ENCODE data around the gene CDKAL1.

Gene CDKAL1

DNA sequence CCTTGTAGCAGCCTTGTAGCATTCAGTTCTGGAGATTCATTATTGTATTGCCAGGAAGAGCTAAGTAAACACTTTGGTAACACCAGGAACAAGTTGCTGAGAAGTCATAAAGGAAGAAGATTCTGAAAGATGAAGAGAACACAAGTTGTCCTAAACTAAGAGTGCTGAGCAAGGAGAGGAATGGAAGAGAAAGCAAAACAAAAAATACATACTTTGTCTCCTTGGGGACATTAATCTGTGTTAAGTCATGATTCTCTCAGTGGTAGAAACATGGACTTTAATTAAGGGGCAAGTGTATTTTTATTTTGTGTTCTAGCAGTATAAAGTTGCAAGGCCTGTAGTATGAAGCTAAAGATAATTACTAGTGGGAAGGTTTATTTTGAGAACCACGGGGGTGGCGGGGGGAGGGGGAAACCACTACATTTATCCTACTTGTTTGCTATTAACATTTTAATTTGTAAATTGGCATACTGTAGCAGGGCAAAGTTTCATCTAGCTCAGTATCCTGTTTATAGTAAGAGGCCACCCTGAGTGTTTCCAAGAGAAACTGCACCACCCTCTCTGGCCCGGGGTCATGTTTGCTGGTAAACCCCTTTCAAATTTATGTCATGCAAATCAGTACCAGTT, 463.0 kb downstream of the CDKAL1 start:
- no peak for DNase-seq

DNA sequence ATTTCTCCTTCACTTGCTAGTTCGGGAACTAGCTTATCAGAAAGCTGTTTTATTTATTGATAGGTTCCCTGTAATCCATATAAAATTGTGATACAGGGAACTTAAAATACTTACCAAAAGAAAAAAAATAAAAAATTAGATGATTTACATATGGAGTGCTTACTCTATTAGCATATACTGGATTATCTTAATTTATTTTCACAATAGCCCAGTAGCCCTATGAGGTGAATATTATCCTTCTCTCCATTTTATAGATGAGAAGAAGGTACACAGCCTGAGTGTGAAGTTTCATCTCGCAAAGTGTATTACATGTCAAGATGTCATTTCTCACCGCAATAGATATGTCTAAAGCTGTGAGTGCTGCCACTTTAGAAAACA, 463.5 kb downstream of the CDKAL1 start:
- DNase-seq: no peak

DNA sequence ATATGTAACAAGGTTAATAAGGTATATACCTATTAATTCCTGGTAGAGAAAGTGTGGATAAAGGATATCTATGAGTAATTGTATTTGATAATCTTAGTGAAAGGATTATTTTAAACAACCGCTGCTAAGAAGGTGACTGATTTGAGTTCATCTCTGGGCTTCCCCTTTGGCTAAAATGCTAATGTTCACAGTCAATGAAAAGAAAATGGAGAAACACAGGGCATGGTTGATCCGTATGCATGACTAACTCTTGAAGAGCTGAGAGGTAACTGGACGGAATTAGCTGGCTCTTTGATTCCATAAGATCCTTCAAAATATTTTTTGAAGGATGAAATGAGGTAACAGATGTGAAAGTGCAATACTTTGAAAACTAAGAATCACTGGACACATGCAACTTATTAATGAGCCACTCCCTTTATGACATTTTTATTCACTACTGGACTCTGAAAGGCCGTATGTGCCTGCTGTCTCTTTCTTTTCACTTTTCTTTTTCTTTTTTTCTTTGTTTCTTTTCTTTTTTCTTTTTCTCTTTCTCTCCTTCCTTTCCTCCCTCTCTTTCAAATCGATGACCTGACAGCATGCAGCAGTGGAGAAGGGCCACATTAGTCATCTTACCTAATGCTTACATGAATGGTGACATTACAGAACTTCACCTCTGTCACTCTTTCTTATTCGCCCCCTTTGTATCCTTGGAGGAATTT, 464.6 kb downstream of the CDKAL1 start:
- no peak for DNase-seq

- no peak for DNase-seq
Measured at GRCh38 chr6:21000331-21000801, 466.1 kb downstream of the CDKAL1 start.

- DNase-seq: no peak
Measured at GRCh38 chr6:21001736-21002135, 467.5 kb downstream of the CDKAL1 start.

DNA sequence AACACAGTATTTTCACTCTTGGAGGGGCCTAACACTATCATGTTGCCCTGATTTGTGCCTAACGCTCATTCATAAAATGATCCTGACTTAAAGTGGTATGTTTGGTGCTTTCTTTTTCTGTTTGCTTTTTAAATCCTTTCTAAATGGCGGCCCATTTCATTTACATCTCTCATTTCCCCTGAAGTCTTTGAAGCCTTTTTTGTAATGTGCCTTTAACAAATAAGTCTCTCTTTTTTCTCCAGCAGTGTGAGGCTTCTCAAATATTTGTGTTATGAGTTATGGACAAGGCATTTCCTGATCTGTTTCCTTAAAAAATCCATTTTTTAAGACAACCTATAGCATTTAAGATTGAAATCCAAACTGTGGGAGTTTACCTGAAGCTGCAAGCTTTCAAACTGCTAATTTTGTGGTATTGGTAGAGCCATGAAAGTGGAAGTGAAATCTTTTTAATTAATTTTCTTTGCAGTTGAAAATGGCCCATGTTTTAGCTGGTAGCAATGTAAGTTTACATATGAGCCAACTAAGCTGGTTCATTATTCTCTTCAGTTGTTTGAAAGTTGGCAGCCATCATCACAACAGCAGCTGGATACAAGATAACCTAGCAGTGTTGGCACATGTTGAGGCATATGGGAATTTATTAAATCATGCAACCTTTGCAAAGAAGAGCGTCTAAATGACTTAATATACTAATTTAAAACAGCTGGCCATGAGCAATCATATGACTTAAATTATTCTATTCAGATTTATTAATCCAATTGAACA, 469.7 kb downstream of the CDKAL1 start:
- no peak for DNase-seq

- DNase-seq: no peak
Measured at GRCh38 chr6:21005816-21006570, 471.7 kb downstream of the CDKAL1 start.

GRCh38 chr6:21019614-21020013, 485.4 kb downstream of the CDKAL1 start:
- DNase-seq: no peak

DNA sequence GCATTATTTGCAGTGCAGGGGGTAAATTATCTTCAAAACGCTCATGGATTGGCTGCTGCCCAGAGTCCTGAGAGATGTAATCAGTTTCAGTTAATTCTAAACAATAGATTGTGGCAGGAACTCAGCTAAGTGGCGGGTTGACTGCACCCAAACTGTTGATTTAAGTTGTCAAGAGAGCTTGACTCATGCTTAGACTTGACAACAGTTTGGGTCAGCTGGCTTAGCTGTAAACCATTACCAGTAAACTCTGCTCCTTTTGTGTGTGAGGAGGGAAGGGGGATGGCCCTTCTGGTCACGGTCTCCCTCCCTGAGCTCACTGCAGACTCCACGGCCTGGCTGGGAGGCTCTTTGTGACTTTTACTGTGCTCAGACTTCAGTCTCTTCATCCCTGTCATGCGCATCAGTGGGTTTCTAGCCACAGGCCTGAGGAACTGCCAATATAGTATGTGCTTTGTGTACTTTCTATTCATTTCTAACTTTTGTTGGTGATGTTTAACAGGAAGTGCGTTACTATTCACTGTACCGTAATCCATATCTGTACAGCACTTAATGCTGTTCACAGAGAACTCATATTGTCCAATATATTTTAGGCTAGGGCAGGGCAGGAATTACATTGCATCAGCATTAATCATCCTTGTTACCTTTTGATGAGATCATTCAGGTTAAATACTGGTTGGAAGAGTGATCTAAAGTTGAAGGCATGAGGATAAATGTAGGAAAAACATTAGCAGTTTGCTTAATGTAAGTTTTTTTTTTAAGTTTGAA, 488.3 kb downstream of the CDKAL1 start:
- DNase-seq: peak; percentile 7

GRCh38 chr6:21023210-21023609, 489.0 kb downstream of the CDKAL1 start:
- no peak for DNase-seq

GRCh38 chr6:21024616-21025015, 490.4 kb downstream of the CDKAL1 start:
- no peak for DNase-seq

DNA sequence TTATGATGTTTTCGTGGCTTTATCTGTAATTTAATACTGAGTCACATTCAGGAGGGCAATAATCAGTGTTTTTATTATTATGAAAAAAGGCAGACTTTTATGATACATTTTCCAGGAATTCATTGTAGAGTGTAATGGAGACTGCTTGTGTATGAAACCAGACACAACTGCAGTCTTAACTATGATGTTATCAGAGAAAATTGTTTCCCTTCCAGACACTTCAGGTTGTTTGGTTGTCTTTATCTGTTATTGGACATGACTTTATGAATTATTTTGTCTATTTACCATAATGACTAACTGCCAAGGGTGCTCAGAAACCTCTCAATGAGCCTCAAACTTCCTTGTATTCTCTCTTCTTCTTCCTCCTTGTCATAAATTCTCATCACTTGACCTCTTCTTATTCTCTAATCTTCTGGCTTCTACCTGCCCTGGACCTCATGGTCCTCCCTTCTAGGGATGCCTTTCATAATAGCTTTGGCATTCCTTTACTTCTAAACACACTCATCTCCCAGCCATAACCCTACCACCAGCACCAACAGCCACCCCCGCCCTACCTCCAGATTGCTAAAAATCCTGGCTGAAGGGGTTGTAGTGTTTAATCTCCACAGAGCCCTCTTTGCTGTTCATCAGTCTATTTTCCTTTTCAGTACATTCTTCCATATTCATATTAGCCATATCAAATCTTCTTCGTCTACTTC, 492.5 kb downstream of the CDKAL1 start:
- DNase-seq: no peak

DNA sequence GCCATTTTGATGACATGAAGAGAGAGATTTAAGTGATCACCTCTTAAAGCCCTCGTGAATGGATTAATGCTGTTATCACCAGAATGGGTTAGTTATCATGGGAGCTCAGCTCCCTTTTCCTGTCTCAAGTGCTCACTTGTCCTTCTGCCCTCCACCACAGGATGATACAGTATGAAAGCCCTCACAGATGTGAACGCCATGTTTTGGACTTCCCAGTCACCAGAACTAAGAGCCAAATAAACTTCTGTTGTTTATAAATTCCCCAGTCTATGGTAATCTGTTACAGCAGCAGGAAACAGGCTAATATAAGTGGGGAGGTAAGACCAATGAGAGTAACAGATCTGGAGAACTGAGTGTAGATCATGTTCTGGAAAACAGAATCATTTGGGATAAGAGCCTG, 493.2 kb downstream of the CDKAL1 start:
- no peak for DNase-seq

DNA sequence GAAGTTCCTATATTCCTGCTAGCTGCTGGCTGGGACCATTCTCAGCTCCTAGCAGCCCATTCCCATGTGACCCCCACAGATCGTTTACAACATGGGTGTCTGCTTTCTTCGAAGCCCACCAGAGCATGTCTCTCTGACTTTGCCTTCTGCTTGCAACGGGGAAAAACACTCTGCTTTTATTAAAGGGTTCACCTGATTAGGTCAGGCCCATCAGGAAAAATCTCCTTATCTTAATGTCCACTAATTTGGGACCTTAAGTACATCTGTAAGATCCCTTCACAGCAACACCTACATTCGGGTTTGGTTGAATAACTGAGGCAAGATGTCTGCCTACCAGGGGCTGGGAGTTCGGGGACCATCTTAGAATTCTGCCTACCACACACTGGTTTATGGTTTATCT, 496.9 kb downstream of the CDKAL1 start:
- DNase-seq: no peak

GRCh38 chr6:21033084-21033483, 498.8 kb downstream of the CDKAL1 start:
- DNase-seq: no peak

DNA sequence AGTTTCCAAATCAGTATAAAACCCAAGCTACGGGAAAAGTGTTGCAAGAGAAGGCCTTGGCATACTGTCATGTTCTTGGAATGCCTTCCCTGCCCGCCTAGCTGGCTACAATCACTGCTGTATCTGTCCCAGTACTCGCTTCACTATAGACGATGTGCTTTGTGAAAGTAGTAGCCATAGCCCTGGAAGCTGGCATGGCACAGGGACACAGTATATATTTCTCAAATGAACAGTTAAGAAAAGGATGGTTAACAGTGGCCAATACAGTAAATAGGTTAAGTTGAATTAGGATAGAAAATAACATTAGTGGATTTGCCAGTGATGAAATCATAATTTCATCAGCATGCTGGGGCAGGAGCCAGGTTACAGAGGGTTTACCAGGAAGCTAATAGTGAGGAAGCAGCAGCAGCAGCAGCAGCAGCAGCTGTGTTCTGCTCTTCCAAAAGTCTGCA, 499.3 kb downstream of the CDKAL1 start:
- DNase-seq: no peak

DNA sequence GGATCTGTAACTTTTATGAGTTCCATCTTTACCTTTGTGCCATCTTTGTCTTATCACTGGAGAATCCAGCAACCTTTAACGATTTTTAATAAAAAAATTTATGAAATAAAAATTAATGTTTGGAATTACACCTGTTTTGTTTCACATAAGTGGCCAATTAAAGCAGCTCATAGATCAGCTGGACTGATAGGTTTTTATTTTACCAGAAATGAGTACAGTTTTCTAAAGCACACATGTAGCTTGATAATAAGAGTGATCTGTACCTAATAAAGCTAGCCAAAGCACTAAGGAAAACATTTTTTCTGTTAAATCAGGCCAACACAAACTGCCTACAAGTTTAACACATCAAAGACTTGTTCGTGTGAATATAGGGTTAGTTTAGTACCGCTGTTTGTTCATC, 500.1 kb downstream of the CDKAL1 start:
- DNase-seq: no peak

DNA sequence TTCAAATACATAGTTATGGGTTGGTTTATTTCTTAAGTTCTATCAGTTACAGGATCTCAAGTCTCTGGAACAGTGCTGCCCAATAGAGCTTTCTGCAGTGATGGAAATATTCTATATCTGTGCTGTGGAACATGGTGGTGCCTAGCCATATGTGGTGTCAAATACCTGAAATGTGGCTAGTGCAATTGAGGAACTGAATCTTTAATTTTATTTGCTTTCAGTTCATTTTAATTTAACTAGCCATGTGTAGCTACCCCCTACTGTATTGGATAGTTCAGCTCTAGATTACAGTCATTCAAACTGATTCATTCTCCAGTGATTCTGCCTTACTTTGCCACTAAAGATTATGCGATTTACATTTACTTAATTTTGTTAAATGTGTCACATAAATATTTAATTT, 503.2 kb downstream of the CDKAL1 start:
- DNase-seq: no peak

- no peak for DNase-seq
Measured at GRCh38 chr6:21039926-21040325, 505.7 kb downstream of the CDKAL1 start.

DNA sequence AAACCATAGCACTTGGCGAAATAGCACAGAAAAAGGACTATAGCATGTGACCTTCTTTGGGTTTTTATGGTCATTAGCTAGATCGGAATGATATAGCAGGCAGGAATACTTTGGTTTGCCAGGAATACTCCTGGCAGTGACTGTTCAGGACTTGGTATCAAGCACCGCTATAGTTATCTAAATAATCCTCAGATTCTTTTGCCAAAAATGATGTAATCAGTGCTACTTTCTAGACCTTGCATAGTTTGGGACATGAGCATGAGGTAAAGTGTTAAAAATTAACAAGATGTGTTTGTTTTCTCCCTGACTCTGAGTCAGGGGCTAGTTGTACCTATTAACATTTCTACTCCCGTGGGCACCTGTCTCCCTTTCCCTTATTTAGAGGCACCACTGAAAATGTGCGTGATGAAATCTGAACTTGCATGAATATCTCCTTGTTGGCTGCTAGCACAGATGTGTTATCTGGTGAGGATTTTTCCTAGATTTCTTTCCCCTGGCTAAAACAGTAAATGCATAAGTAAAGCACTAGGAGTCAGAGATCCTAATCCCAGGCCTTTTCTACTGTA, 511.0 kb downstream of the CDKAL1 start:
- no peak for DNase-seq

DNA sequence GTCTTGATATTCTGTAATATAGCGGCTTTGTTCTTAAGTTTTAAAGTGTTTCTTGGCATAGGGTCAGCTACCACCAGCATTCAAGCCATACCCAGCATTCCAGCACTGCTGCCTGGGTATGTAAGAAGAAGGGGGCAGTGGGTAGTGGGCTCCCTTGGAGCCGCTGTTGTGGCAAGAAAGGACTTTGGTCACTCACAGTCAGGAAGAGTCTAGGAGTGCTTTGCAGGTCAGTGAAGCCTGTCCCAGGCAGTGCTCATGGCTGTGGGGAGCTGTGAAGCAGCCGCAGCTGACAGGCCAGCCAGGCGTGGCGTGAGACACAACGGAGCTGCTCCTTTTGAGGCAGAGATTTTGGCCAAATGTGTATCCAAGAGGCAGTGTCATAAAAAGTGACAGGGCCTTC, 512.0 kb downstream of the CDKAL1 start:
- DNase-seq: no peak

Data from NCI-H1417 treated with DMSO at 0.1 percent for 48 hours (cell line).